ENCODE measurements around the gene PRIMA1. TPM values are rescaled to one million over a fixed set of nuclear protein-coding genes. Genes with fewer than 3 reads are reported as not detected.

PRIMA1 gene
- total and polyA plus RNA-seq, 4 donors: 0.22 to 0.78 (median 0.53) TPM

DNA sequence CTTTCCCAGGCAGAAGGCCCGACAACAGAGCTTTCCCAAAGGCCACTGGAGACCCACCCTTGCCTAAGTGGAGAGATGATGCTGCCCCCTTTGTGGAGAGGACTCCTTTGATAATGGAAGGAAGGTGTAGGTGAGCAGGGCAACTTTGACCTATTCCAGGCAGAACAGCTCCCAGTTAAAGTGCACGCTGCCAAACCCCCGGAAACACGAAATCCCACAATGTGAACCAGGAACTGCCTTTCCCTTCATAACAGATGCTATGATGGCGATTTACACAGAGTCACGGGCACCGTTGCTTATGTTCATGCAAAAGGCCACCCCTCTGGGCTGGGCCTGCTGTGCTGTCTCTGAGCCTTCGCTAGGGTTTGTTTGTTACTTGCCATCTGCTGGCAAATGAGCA is 34.6 kb downstream of the PRIMA1 start:
- ATAC-seq (ENCODE audit: insufficient read depth, low FRiP score): no peak
- no peak overlapping the region for H3K9ac ChIP-seq (ENCODE audit: insufficient read depth in 1 of 2, low read length in 2 of 2)
- peak overlapping the region in 1 of 2 donors; percentile 63 for H3K27ac ChIP-seq (ENCODE audit: low read depth in 1 of 2, low read length in 1 of 2)
- no peaks in the 10 kb centered on the region for H3K27me3 ChIP-seq (ENCODE audit: control insufficient read depth in 3 of 3, insufficient read depth in 3 of 3, low read length in 2 of 3)
- peaks cover 0 to 4% (median 0%) of the 10 kb centered on the region in 4 donors for H3K9me3 ChIP-seq (ENCODE audit: control insufficient read depth in 4 of 4, insufficient read depth in 3 of 4, low read length in 3 of 4)
- WGBS, 2 donors: 92 to 97% methylated on average over 8 of the region's 8 CpGs
- TF ChIP-seq CTCF (IDR thresholded peaks at IDR 0.05; ENCODE audit: control extremely low read depth, extremely low read depth): no peak
- H3K4me1 ChIP-seq (ENCODE audit: control insufficient read depth in 5 of 5, insufficient read depth in 5 of 5, low read length in 5 of 5): peaks cover 0 to 4% (median 0%) of the 10 kb centered on the region in 5 donors
- H3K36me3 ChIP-seq (ENCODE audit: control insufficient read depth in 4 of 4, insufficient read depth in 4 of 4, low read length in 4 of 4): no peaks in the 10 kb centered on the region
- H3K4me3 ChIP-seq: no peak overlapping the region
- DNase-seq: no peak

GRCh38 chr14:93752980-93753561 is 35.2 kb downstream of the PRIMA1 start:
- Histone ChIP-seq H3K9ac (ENCODE audit: insufficient read depth in 1 of 2, low read length in 2 of 2) (no peak overlapping the region), H3K9me3 (ENCODE audit: control insufficient read depth in 4 of 4, insufficient read depth in 3 of 4, low read length in 3 of 4) (peaks cover 0 to 7% (median 0%) of the 10 kb centered on the region in 4 donors), H3K4me3 (no peak overlapping the region), H3K36me3 (ENCODE audit: control insufficient read depth in 4 of 4, insufficient read depth in 4 of 4, low read length in 4 of 4) (no peaks in the 10 kb centered on the region), H3K4me1 (ENCODE audit: control insufficient read depth in 5 of 5, insufficient read depth in 5 of 5, low read length in 5 of 5) (peaks cover 0 to 4% (median 0%) of the 10 kb centered on the region in 5 donors), H3K27me3 (ENCODE audit: control insufficient read depth in 3 of 3, insufficient read depth in 3 of 3, low read length in 2 of 3) (no peaks in the 10 kb centered on the region), H3K27ac (ENCODE audit: low read depth in 1 of 2, low read length in 1 of 2) (peak overlapping the region in 1 of 2 donors; percentile 63)
- no peak for TF ChIP-seq CTCF (IDR thresholded peaks at IDR 0.05; ENCODE audit: control extremely low read depth, extremely low read depth)
- DNase-seq: no peak
- 69 to 71% methylated on average over 4 of the region's 4 CpGs for WGBS, 2 donors
- no peak for ATAC-seq (ENCODE audit: insufficient read depth, low FRiP score)

- no peak overlapping the region for H3K27ac ChIP-seq (ENCODE audit: low read depth in 1 of 2, low read length in 1 of 2)
- 53 to 78% methylated on average over 19 of the region's 19 CpGs for WGBS, 2 donors
- H3K36me3 ChIP-seq (ENCODE audit: control insufficient read depth in 4 of 4, insufficient read depth in 4 of 4, low read length in 4 of 4): no peaks in the 10 kb centered on the region
- no peak overlapping the region for H3K4me3 ChIP-seq
- peaks cover 0 to 4% (median 0%) of the 10 kb centered on the region in 5 donors for H3K4me1 ChIP-seq (ENCODE audit: control insufficient read depth in 5 of 5, insufficient read depth in 5 of 5, low read length in 5 of 5)
- H3K27me3 ChIP-seq (ENCODE audit: control insufficient read depth in 3 of 3, insufficient read depth in 3 of 3, low read length in 2 of 3): no peaks in the 10 kb centered on the region
- ATAC-seq (ENCODE audit: insufficient read depth, low FRiP score) (no peak), DNase-seq (peak in 2 of 3 donors; percentile 44 to 46)
- peaks cover 0 to 7% (median 0%) of the 10 kb centered on the region in 4 donors for H3K9me3 ChIP-seq (ENCODE audit: control insufficient read depth in 4 of 4, insufficient read depth in 3 of 4, low read length in 3 of 4)
- no peak for TF ChIP-seq CTCF (IDR thresholded peaks at IDR 0.05; ENCODE audit: control extremely low read depth, extremely low read depth)
- no peak overlapping the region for H3K9ac ChIP-seq (ENCODE audit: insufficient read depth in 1 of 2, low read length in 2 of 2)
These were observed 36.2 kb downstream of the PRIMA1 start for GRCh38 chr14:93751946-93752655.

Data from lung (tissue), 12 donors.